GM19463 (cell line): Measurements from ENCODE around the gene LXN.
A peak's percentile ranks its signal among the peaks of the same experiment; 100 is the strongest.

ENCODE experiments used
- ATAC-seq: cut with Tn5 transposase; IDR thresholded peaks from one replicate; pipeline ENCODE4 v1.9.1; 2021; ENCODE audit warnings: mild to moderate bottlenecking, moderate library complexity; ENCODE audit not compliant: unreplicated experiment

LXN gene

GRCh38 chr3:158671821-158672214 lies 630 bp downstream of the LXN start:
- ATAC-seq: peak; percentile 1

GRCh38 chr3:158668506-158668905 lies 3.9 kb downstream of the LXN start:
- ATAC-seq: no peak

GRCh38 chr3:158666416-158666815 lies 6.0 kb downstream of the LXN start:
- no peak for ATAC-seq

- ATAC-seq: no peak
These were observed 8.6 kb downstream of the LXN start for GRCh38 chr3:158663832-158664231.

GRCh38 chr3:158663246-158663645 lies 9.2 kb downstream of the LXN start:
- no peak for ATAC-seq

GRCh38 chr3:158660711-158661110 lies 11.7 kb downstream of the LXN start:
- ATAC-seq: no peak

GRCh38 chr3:158659454-158660237 lies 12.8 kb downstream of the LXN start:
- peak; percentile 91 for ATAC-seq

GRCh38 chr3:158658889-158659288 lies 13.6 kb downstream of the LXN start:
- ATAC-seq: no peak

GRCh38 chr3:158652463-158652862 lies 20.0 kb downstream of the LXN start:
- no peak for ATAC-seq

- ATAC-seq: no peak
These were observed 21.3 kb downstream of the LXN start for GRCh38 chr3:158651192-158651591.

GRCh38 chr3:158649791-158650190 lies 22.7 kb downstream of the LXN start:
- no peak for ATAC-seq

- ATAC-seq: peak; percentile 98
These were observed 28.0 kb downstream of the LXN start, which contains the start of gene GFM1 for GRCh38 chr3:158644345-158644908. Gene GFM1 (plus strand): TSS chr3:158644527. CDS start chr3:158644635, 108 bp downstream.

- no peak for ATAC-seq
These were observed 29.8 kb downstream of the LXN start for GRCh38 chr3:158642474-158643210.

GRCh38 chr3:158642005-158642404 lies 30.4 kb downstream of the LXN start:
- ATAC-seq: no peak

- no peak for ATAC-seq
These were observed 31.8 kb downstream of the LXN start for GRCh38 chr3:158640646-158641045.

- ATAC-seq: no peak
These were observed 40.5 kb downstream of the LXN start for GRCh38 chr3:158631981-158632380.

GRCh38 chr3:158625881-158626280 lies 46.6 kb downstream of the LXN start:
- ATAC-seq: no peak

GRCh38 chr3:158617982-158618875 lies 54.2 kb downstream of the LXN start:
- ATAC-seq: no peak
